Hepatocyte (in vitro differentiated cells): ENCODE data around the gene MEF2D. TPM values are rescaled to one million over a fixed set of nuclear protein-coding genes. Genes with fewer than 3 reads are reported as not detected.

Experiments used
- DNase-seq: peaks from one replicate; pipeline ENCODE4 v3.0.0-alpha.2; 2016; ENCODE audit warnings: low spot score
- H2AFZ ChIP-seq: fragments of 200-600 bp; sonication (generic); 2 replicates; pipeline ENCODE4 v1.6.0; 2016; ENCODE audit warnings: antibody characterized with exemption, mild to moderate bottlenecking
- H3K27ac ChIP-seq: fragments of 200-600 bp; sonication (generic); 2 replicates; pipeline ENCODE4 v1.5.1; 2016; ENCODE audit warnings: mild to moderate bottlenecking
- H3K27me3 ChIP-seq: fragments of 200-600 bp; sonication (generic); 2 replicates; pipeline ENCODE4 v1.6.1; 2016
- H3K36me3 ChIP-seq: fragments of 200-600 bp; sonication (generic); replicated peaks from 2 replicates; pipeline ENCODE4 v1.5.1; 2016; ENCODE audit warnings: low read depth; ENCODE audit not compliant: insufficient read depth
- H3K4me1 ChIP-seq: fragments of 200-600 bp; sonication (generic); 2 replicates; pipeline ENCODE4 v1.5.1; 2016; ENCODE audit warnings: mild to moderate bottlenecking, moderate library complexity; ENCODE audit not compliant: insufficient read depth
- H3K4me2 ChIP-seq: fragments of 200-600 bp; sonication (generic); 2 replicates; pipeline ENCODE4 v1.6.0; 2016
- H3K4me3 ChIP-seq: fragments of 200-600 bp; sonication (generic); 2 replicates; pipeline ENCODE4 v1.5.1; 2016; ENCODE audit warnings: mild to moderate bottlenecking
- H3K79me2 ChIP-seq: fragments of 200-600 bp; sonication (generic); 2 replicates; pipeline ENCODE4 v1.6.0; 2017; ENCODE audit warnings: mild to moderate bottlenecking
- H3K9me2 ChIP-seq: fragments of 200-600 bp; sonication (generic); replicated peaks from 2 replicates; pipeline ENCODE4 v1.6.0; 2017; ENCODE audit warnings: mild to moderate bottlenecking; ENCODE audit not compliant: insufficient read depth
- H3K9me3 ChIP-seq: fragments of 200-600 bp; sonication (generic); 2 replicates; pipeline ENCODE4 v1.5.1; 2016; ENCODE audit warnings: low read depth, mild to moderate bottlenecking
- H4K20me1 ChIP-seq: fragments of 200-600 bp; sonication (generic); 2 replicates; pipeline ENCODE4 v1.6.0; 2016; ENCODE audit warnings: mild to moderate bottlenecking; ENCODE audit not compliant: insufficient read depth, poor library complexity, severe bottlenecking
- CTCF ChIP-seq: fragments of 200-600 bp; sonication (generic); IDR thresholded peaks from 2 replicates; pipeline ENCODE4 v1.5.1; 2016; ENCODE audit warnings: antibody characterized with exemption, mild to moderate bottlenecking; ENCODE audit not compliant: poor library complexity
- EZH2 ChIP-seq: fragments of 200-600 bp; sonication (generic); IDR thresholded peaks from 2 replicates; pipeline ENCODE4 v1.6.1; 2016; ENCODE audit warnings: antibody characterized with exemption, mild to moderate bottlenecking, borderline replicate concordance
- EZH2phosphoT487 ChIP-seq: fragments of 200-600 bp; sonication (generic); IDR thresholded peaks from one replicate; pipeline ENCODE4 v1.6.1; 2018; ENCODE audit warnings: antibody characterized with exemption, mild to moderate bottlenecking, low read depth, moderate library complexity; ENCODE audit not compliant: unreplicated experiment, severe bottlenecking
- WGBS: methylation state at CpG from one replicate; pipeline ENCODE4 v1.1.6; 2016; ENCODE audit warnings: low lambda C conversion rate; ENCODE audit errors: missing lambda C conversion rate; 5-methylcytosine and 5-hydroxymethylcytosine counted together
- polyA plus RNA-seq: library from polyadenylated mRNA; unstranded; fragments of >200 nt; fragmentation: Nextera tagmentation; extraction: Ambion mirVana; gene quantifications from 2 replicates; pipeline ENCODE4 v1.2.1, GENCODE V29; 2016
- total RNA-seq: library from RNA; depleted of rRNA; stranded (reverse); fragments of >200 nt; gene quantifications from 2 replicates; pipeline ENCODE4 v1.2.3, GENCODE V29; 2014

MEF2D gene
- total and polyA plus RNA-seq, 2 experiments from 2014 or later: 20.1 to 25.1 TPM

DNA sequence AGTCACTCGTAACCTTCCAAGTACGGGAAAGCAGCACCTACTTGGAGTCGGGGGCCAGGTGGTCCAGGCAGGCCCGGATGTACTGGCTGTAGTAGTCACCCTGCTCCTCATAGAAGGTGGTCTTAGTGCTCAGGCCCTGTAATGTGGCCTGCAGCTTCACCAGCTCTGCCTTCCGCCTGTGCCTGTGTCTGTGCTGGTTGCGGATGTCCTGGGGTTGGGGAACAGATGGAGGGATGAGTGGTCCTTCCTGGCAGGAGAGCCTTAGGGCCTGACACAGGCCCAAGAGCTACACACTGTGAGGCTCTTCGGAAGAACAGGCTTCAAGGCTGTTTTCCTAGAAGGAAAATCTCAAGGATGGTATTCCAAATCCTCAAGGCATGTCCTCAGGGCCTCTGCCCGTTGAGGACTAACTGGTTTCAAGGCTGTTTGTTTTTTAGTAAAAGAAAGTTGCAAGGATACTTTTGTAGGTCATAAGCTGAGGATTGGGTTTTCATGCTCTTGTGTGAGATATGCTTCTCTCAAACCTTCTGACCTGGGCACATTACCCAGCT lies 28.4 kb upstream of the MEF2D start:
- Histone ChIP-seq H3K9me2 (no peaks in the 10 kb centered on the region), H4K20me1 (no peaks in the 10 kb centered on the region), H3K27ac (no peak overlapping the region), H3K36me3 (no peaks in the 10 kb centered on the region), H3K27me3 (no peaks in the 10 kb centered on the region), H3K9me3 (no peaks in the 10 kb centered on the region), H3K4me1 (peaks cover 8% of the 10 kb centered on the region), H2AFZ (no peak overlapping the region), H3K4me2 (no peak overlapping the region), H3K4me3 (no peak overlapping the region), H3K79me2 (no peaks in the 10 kb centered on the region)
- no peak for TF ChIP-seq CTCF
- no peak for TF ChIP-seq EZH2phosphoT487
- no peak for TF ChIP-seq EZH2
- 95% methylated on average over 8 of the region's 8 CpGs for WGBS
- DNase-seq: no peak

DNA sequence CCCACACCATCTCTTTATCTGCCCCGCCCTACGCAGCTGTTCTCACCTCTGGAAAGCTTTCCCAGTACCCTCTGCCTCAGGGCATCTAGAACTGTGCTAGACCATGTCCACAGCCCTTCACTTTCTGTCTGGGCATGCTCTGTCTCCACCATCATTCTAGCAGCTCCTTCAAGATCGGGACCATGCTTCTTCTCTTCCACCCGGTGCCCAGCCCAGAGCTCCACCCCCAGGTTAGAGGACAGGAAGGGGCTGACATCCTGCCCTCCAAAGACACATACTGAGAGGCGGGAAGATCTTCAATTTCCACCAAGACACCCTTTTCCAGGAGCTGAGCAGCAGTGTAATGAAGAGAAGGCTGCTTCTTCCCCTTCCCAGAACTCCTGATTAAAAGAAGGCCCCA lies 27.7 kb upstream of the MEF2D start:
- TF ChIP-seq CTCF: no peak
- TF ChIP-seq EZH2: no peak
- no peak for TF ChIP-seq EZH2phosphoT487
- no peak overlapping the region for H3K4me2 ChIP-seq
- H4K20me1 ChIP-seq: no peaks in the 10 kb centered on the region
- no peak overlapping the region for H3K27ac ChIP-seq
- WGBS: 91% methylated on average over 5 of the region's 5 CpGs
- H3K9me3 ChIP-seq: no peaks in the 10 kb centered on the region
- no peaks in the 10 kb centered on the region for H3K36me3 ChIP-seq
- H3K27me3 ChIP-seq: no peaks in the 10 kb centered on the region
- no peak overlapping the region for H2AFZ ChIP-seq
- DNase-seq: no peak
- H3K4me1 ChIP-seq: peaks cover 8% of the 10 kb centered on the region
- no peaks in the 10 kb centered on the region for H3K9me2 ChIP-seq
- H3K79me2 ChIP-seq: no peaks in the 10 kb centered on the region
- H3K4me3 ChIP-seq: no peak overlapping the region

GRCh38 chr1:156527584-156527983 lies 27.0 kb upstream of the MEF2D start:
- no peak for DNase-seq
- no peak for TF ChIP-seq CTCF
- TF ChIP-seq EZH2phosphoT487: no peak
- no peak for TF ChIP-seq EZH2
- H4K20me1 ChIP-seq: no peaks in the 10 kb centered on the region
- H3K9me2 ChIP-seq: no peaks in the 10 kb centered on the region
- H2AFZ ChIP-seq: no peak overlapping the region
- no peaks in the 10 kb centered on the region for H3K27me3 ChIP-seq
- peaks cover 8% of the 10 kb centered on the region for H3K4me1 ChIP-seq
- H3K9me3 ChIP-seq: no peaks in the 10 kb centered on the region
- no peak overlapping the region for H3K4me2 ChIP-seq
- no peaks in the 10 kb centered on the region for H3K79me2 ChIP-seq
- no peak overlapping the region for H3K27ac ChIP-seq
- 96% methylated on average over 2 of the region's 2 CpGs for WGBS
- no peaks in the 10 kb centered on the region for H3K36me3 ChIP-seq
- H3K4me3 ChIP-seq: no peak overlapping the region
